Osteocyte (in vitro differentiated cells): ENCODE data around the gene COLQ. TPM values are rescaled to one million over a fixed set of nuclear protein-coding genes. Genes with fewer than 3 reads are reported as not detected.

Source experiments
- DNase-seq: peaks from one replicate; pipeline ENCODE4 v3.0.0; 2021; ENCODE audit warnings: mixed read lengths; ENCODE audit not compliant: unreplicated experiment; ENCODE audit errors: extremely low spot score
- H3K27ac Mint-ChIP-seq: one replicate; pipeline ENCODE4 v1.8.0; 2021; ENCODE audit warnings: mild to moderate bottlenecking, mixed read lengths; ENCODE audit not compliant: unreplicated experiment
- H3K27me3 Mint-ChIP-seq: one replicate; pipeline ENCODE4 v1.8.0; 2021; ENCODE audit warnings: mixed read lengths; ENCODE audit not compliant: unreplicated experiment
- H3K36me3 Mint-ChIP-seq: one replicate; pipeline ENCODE4 v1.8.0; 2021; ENCODE audit warnings: mixed read lengths; ENCODE audit not compliant: unreplicated experiment
- H3K4me1 Mint-ChIP-seq: one replicate; pipeline ENCODE4 v1.8.0; 2021; ENCODE audit warnings: mixed read lengths; ENCODE audit not compliant: unreplicated experiment
- H3K4me3 Mint-ChIP-seq: one replicate; pipeline ENCODE4 v1.8.0; 2021; ENCODE audit warnings: mild to moderate bottlenecking, moderate library complexity, mixed read lengths; ENCODE audit not compliant: unreplicated experiment
- H3K9me3 Mint-ChIP-seq: one replicate; pipeline ENCODE4 v1.8.0; 2021; ENCODE audit warnings: mixed read lengths; ENCODE audit not compliant: unreplicated experiment
- total RNA-seq: library from RNA; stranded (reverse); gene quantifications from 2 replicates; pipeline ENCODE4 v1.2.1, GENCODE V29; 2021
- TF ChIP-seq, protein P1 (sequence below): fragments of 200-600 bp; sonication (generic); IDR thresholded peaks from 2 replicates; pipeline ENCODE4 v1.5.0; 2021; ENCODE audit warnings: antibody characterized with exemption, mild to moderate bottlenecking, moderate library complexity

COLQ gene
- total RNA-seq, 1 donor from 2014 or later: 2.6 TPM

DNA sequence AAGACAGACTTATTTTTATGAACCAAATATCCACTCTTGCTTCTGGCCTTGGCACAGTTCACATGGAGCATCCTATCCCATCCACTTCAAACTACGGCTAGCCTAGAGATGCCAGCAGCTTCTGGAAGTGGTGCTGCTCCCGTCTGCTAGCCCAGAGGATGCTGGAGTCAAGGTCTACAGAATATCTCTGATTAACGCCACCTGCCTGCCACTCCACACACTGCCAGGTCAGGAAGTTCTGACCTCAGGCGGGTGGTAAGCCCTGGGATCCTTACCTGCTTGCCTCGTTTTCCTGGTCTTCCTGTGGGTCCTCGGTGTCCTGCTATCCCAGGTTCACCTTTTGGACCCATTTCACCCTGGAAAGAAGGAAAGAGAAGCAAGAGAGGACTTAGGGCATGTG is 51.2 kb downstream of the COLQ start:
- no peak overlapping the region for H3K27ac Mint-ChIP-seq
- H3K4me1 Mint-ChIP-seq: no peaks in the 10 kb centered on the region
- no peaks in the 10 kb centered on the region for H3K9me3 Mint-ChIP-seq
- no peaks in the 10 kb centered on the region for H3K36me3 Mint-ChIP-seq
- no peak for DNase-seq
- TF ChIP-seq, protein P1, sequence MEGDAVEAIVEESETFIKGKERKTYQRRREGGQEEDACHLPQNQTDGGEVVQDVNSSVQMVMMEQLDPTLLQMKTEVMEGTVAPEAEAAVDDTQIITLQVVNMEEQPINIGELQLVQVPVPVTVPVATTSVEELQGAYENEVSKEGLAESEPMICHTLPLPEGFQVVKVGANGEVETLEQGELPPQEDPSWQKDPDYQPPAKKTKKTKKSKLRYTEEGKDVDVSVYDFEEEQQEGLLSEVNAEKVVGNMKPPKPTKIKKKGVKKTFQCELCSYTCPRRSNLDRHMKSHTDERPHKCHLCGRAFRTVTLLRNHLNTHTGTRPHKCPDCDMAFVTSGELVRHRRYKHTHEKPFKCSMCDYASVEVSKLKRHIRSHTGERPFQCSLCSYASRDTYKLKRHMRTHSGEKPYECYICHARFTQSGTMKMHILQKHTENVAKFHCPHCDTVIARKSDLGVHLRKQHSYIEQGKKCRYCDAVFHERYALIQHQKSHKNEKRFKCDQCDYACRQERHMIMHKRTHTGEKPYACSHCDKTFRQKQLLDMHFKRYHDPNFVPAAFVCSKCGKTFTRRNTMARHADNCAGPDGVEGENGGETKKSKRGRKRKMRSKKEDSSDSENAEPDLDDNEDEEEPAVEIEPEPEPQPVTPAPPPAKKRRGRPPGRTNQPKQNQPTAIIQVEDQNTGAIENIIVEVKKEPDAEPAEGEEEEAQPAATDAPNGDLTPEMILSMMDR: no peak
- H3K27me3 Mint-ChIP-seq: peaks cover 3% of the 10 kb centered on the region
- H3K4me3 Mint-ChIP-seq: no peak overlapping the region

DNA sequence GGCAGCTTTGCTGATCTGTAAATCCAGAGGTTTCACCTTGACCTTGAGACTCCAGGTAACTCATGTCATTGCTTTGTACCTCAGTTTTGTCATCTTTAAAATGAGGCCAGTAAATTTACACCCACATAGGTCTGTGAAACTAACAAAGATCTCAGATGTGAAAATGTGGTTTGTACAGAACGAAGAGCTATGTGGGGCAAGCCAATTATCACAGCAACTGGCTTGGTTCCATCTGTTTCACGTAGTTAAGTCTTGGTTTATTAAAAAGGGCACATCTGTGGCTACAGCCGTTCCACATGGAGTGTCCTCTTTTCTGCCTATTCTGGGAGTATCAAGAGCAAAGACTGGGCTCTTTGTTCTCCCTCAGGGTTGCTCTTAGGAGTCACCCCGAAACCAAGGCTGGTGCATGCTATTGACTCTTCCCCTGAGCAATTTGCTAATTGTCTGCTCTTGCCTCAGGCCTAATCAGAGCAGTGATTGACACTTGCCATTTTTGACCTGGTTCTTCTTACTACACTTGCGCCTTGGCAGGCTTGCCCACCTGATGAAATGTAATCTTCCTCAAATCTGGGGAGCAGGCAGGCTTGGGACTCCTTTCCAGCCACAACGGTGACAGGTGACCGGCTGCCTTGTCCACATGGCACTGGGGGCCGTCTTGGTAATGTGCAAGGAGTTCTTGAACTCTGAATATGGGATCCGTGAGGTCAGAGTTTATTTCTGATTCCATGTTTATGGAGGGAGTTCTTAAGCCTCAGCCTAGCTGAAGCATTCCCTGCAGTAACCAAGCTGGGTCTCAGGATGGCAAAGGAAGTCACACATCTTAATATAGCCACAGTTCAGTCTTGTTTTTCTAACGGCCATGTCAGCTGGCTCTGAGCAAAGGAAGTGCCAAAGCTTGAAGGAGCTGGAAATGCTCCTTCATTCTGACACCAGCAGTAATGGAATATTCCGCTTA is 54.0 kb downstream of the COLQ start:
- Mint-ChIP-seq H3K4me3 (no peak overlapping the region), H3K36me3 (peaks cover 2% of the 10 kb centered on the region), H3K27me3 (peaks cover 3% of the 10 kb centered on the region), H3K27ac (no peak overlapping the region), H3K4me1 (no peaks in the 10 kb centered on the region), H3K9me3 (no peaks in the 10 kb centered on the region)
- DNase-seq: no peak
- TF ChIP-seq, protein P1: no peak

DNA sequence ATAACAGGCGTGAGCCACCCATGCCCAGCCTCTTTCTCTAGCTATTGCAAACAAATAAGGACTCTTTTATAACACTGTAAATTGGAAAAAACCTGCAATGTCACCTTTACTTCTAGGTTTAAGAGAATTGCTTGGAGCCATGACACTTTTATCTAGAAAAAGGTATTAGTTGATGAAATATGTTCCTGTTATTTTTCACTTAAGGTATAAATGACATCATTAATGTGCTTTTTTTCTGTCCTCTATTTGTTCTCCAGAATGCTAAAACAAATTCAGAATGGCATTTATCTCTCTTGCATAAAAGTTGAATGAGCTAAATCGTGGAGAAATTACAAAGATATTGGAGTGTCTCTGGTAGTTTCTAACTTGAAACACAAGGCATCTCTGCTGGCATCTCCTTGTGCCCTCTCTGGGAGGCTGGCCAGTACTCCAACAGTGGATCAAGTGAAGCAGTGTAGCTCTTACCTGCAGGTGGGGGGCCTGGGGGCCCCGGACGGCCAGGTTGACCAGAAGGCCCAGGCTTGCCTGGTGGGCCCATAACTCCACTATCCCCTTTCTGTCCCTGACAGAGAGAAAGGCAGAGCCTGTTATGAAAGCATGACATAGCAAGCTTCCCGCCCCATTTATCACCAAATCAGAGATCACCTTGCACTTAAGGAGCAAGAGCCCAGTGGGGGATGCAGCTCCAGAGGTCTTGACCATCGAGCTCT is 55.5 kb downstream of the COLQ start:
- Mint-ChIP-seq H3K27ac (no peak overlapping the region), H3K27me3 (no peaks in the 10 kb centered on the region), H3K36me3 (peaks cover 2% of the 10 kb centered on the region), H3K4me3 (no peak overlapping the region), H3K4me1 (no peaks in the 10 kb centered on the region), H3K9me3 (no peaks in the 10 kb centered on the region)
- TF ChIP-seq, protein P1: no peak
- no peak for DNase-seq

DNA sequence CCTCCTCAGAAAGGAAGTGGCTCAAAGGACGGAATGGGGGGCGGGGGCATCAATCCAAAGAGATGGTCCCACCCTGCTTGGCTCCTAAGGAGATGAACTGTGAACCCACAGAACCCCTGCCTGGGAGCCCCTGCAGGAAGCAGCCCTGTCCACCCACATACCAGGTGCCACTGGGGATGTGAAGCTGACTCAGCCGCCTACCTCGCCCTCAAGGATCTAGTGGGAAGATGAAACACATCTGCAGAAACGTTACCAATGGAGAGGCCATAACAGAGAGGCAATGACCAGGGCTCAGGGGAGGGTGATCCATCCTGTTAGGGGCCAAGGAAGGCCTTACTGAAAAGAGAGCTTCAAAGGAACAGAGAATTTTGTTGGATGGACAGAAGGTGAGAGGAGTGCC is 59.1 kb downstream of the COLQ start:
- TF ChIP-seq, protein P1: no peak
- Mint-ChIP-seq H3K9me3 (no peaks in the 10 kb centered on the region), H3K4me1 (no peaks in the 10 kb centered on the region), H3K27me3 (no peaks in the 10 kb centered on the region), H3K36me3 (peaks cover 7% of the 10 kb centered on the region), H3K27ac (no peak overlapping the region), H3K4me3 (no peak overlapping the region)
- DNase-seq: no peak
